Chondrocyte (in vitro differentiated cells): ENCODE data around the gene SEMG2. TPM values are rescaled to one million over a fixed set of nuclear protein-coding genes. Genes with fewer than 3 reads are reported as not detected.

ENCODE experiments used
- DNase-seq: peaks from one replicate; pipeline ENCODE4 v3.0.0; 2021; ENCODE audit warnings: mixed read lengths, low spot score
- H3K27ac Mint-ChIP-seq: one replicate; pipeline ENCODE4 v1.8.0; 2021; ENCODE audit warnings: mild to moderate bottlenecking, moderate library complexity, mixed read lengths; ENCODE audit not compliant: unreplicated experiment
- H3K27me3 Mint-ChIP-seq: 2 replicates; pipeline ENCODE4 v1.8.0; 2021; ENCODE audit warnings: low read depth, mixed read lengths
- H3K36me3 Mint-ChIP-seq: 2 replicates; pipeline ENCODE4 v1.8.0; 2021; ENCODE audit warnings: low read depth, mixed read lengths
- H3K4me1 Mint-ChIP-seq: 2 replicates; pipeline ENCODE4 v1.8.0; 2021; ENCODE audit warnings: low read depth, mild to moderate bottlenecking, mixed read lengths
- H3K4me3 Mint-ChIP-seq: one replicate; pipeline ENCODE4 v1.8.0; 2021; ENCODE audit warnings: mild to moderate bottlenecking, moderate library complexity, mixed read lengths; ENCODE audit not compliant: unreplicated experiment
- H3K9me3 Mint-ChIP-seq: 2 replicates; pipeline ENCODE4 v1.8.0; 2021; ENCODE audit warnings: low read depth, mixed read lengths
- CTCF ChIP-seq: fragments of 200-600 bp; sonication (generic); IDR thresholded peaks from 2 replicates; pipeline ENCODE4 v1.5.0; 2021; ENCODE audit warnings: antibody characterized with exemption, mild to moderate bottlenecking, moderate library complexity
- total RNA-seq: library from RNA; stranded (reverse); gene quantifications from 3 replicates; pipeline ENCODE4 v1.2.1, GENCODE V29; 2021

SEMG2 gene
- total RNA-seq, 1 donor from 2014 or later: not detected

DNA sequence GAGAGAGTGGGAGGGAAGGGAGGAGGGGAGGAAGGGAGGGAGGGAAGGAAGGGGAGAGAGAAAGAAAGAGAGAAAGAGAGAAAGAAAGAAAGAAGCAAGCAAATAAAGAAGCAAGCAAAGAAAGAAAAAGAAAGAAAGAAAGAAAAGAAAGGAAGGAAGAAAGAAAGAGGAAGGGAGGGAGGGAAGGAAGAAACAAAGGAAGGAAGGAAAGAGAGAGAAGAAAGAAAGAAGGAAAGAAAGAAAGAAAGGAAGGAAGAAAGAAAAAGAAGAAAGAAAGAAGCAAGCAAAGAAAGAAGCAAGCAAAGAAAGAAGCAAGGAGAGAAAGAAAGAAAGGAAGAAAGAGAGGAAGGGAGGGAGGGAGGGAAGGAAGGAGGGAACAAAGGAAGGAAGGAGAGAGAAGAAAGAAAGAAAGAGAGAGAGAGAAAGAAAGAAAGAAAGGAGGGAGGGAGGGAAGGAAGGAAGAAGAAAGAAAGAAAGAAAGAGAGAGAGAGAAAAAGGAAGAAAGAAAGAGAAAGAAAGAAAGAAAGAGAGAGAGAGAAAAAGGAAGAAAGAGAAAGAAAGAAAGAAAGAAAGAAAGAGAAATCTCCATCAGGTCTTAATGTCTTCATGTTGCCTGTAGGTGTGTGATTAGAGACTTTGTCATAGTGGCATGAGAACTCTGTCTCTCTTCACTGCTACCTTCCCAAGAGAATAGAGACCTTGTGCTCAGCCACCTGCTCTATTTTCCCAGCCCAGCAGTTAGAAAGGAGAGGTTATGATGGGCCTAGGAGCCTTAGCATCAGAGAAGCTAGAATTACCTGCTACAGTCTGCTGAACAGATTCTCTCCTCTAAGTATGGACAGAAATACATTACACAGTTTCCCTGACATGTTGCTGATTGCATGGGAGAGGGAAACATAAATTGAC is 9.4 kb upstream of the SEMG2 start:
- Mint-ChIP-seq H3K4me1 (no peaks in the 10 kb centered on the region), H3K27me3 (peaks cover 16% of the 10 kb centered on the region), H3K36me3 (no peaks in the 10 kb centered on the region), H3K4me3 (no peak overlapping the region), H3K27ac (no peak overlapping the region), H3K9me3 (no peaks in the 10 kb centered on the region)
- DNase-seq: no peak
- no peak for TF ChIP-seq CTCF

- Mint-ChIP-seq H3K4me1 (no peaks in the 10 kb centered on the region), H3K4me3 (no peak overlapping the region), H3K36me3 (no peaks in the 10 kb centered on the region), H3K9me3 (peaks cover 2% of the 10 kb centered on the region), H3K27me3 (peaks cover 13% of the 10 kb centered on the region), H3K27ac (no peak overlapping the region)
- no peak for TF ChIP-seq CTCF
- no peak for DNase-seq
Observed at GRCh38 chr20:45212836-45213235, 8.3 kb upstream of the SEMG2 start.

GRCh38 chr20:45218124-45218523 is 3.0 kb upstream of the SEMG2 start:
- DNase-seq: no peak
- Mint-ChIP-seq H3K4me3 (no peak overlapping the region), H3K4me1 (no peaks in the 10 kb centered on the region), H3K27me3 (peaks cover 13% of the 10 kb centered on the region), H3K27ac (no peak overlapping the region), H3K9me3 (peaks cover 2% of the 10 kb centered on the region), H3K36me3 (no peaks in the 10 kb centered on the region)
- no peak for TF ChIP-seq CTCF

DNA sequence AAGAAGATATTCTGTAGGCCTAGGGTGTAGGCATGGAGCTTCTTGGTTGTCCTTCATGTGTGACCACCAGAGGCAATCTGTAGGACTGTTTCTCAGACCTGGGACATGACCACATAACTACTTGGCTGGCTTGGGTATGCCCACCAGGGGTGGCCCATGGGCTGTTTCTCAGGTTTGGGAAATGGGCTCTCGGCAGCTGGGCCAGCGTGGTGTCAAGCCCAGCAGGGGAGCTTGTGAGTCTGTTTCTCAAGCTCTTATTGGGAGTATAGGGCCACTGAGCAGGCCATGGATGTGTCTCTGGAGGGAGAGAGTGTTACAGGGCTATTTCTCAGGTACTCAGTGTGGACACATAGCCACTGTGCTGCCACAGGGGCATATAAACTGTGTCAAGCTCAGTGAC is 2.5 kb upstream of the SEMG2 start:
- no peaks in the 10 kb centered on the region for H3K36me3 Mint-ChIP-seq
- no peak for TF ChIP-seq CTCF
- H3K27me3 Mint-ChIP-seq: peaks cover 13% of the 10 kb centered on the region
- H3K27ac Mint-ChIP-seq: no peak overlapping the region
- no peak for DNase-seq
- no peak overlapping the region for H3K4me3 Mint-ChIP-seq
- peaks cover 2% of the 10 kb centered on the region for H3K9me3 Mint-ChIP-seq
- no peaks in the 10 kb centered on the region for H3K4me1 Mint-ChIP-seq

GRCh38 chr20:45223136-45223535 is 2.0 kb downstream of the SEMG2 start:
- Mint-ChIP-seq H3K27ac (no peak overlapping the region), H3K9me3 (no peaks in the 10 kb centered on the region), H3K4me1 (no peaks in the 10 kb centered on the region), H3K4me3 (no peak overlapping the region), H3K27me3 (peaks cover 25% of the 10 kb centered on the region), H3K36me3 (no peaks in the 10 kb centered on the region)
- no peak for DNase-seq
- TF ChIP-seq CTCF: no peak
